Right atrium auricular region (tissue), 2 donors: ENCODE data around the gene PEX14. TPM values are rescaled to one million over a fixed set of nuclear protein-coding genes. Genes with fewer than 3 reads are reported as not detected.

Experiments
- DNase-seq: peaks from one replicate; pipeline ENCODE4 v3.0.0-alpha.2; 2019; ENCODE audit warnings: low spot score
- H3K27ac ChIP-seq, 2 donors: fragments of 200-600 bp; sonication (generic); 1 replicate in 1 of 2; 2 replicates in 1 of 2; pipeline ENCODE4 v1.5.1; 2016 to 2019
- H3K27me3 ChIP-seq, 2 donors: fragments of 200-600 bp; sonication (generic); one replicate each; pipeline versions ENCODE4 v1.5.1 to v1.6.0; 2017 to 2019
- H3K36me3 ChIP-seq: fragments of 200-600 bp; sonication (generic); one replicate; pipeline ENCODE4 v1.5.1; 2016
- H3K4me1 ChIP-seq, 2 donors: fragments of 200-600 bp; sonication (generic); one replicate each; pipeline versions ENCODE4 v1.5.1 to v1.6.0; 2017 to 2019
- H3K4me3 ChIP-seq, 2 donors: fragments of 200-600 bp; sonication (generic); 1 replicate in 1 of 2; 2 replicates in 1 of 2; pipeline ENCODE4 v1.5.1; 2017 to 2019; ENCODE audit warnings: mild to moderate bottlenecking in 1 of 2, moderate library complexity in 1 of 2
- H3K9me3 ChIP-seq, 2 donors: fragments of 200-600 bp; sonication (generic); one replicate each; pipeline ENCODE4 v1.5.1; 2019
- total RNA-seq, 2 donors: library from RNA; depleted of rRNA; stranded (reverse); fragments of >200 nt; gene quantifications; one replicate each; pipeline ENCODE4 v1.1.0, GENCODE V29; 2016
- TF ChIP-seq, protein P1 (sequence below), 2 donors: fragments of 200-600 bp; sonication (generic); IDR thresholded peaks; one replicate each; pipeline ENCODE4 v1.5.1; 2019; ENCODE audit warnings: antibody characterized with exemption in 2 of 2

The PEX14 gene
- total RNA-seq, 2 donors from 2014 or later = 13.7 to 14.5 TPM

DNA sequence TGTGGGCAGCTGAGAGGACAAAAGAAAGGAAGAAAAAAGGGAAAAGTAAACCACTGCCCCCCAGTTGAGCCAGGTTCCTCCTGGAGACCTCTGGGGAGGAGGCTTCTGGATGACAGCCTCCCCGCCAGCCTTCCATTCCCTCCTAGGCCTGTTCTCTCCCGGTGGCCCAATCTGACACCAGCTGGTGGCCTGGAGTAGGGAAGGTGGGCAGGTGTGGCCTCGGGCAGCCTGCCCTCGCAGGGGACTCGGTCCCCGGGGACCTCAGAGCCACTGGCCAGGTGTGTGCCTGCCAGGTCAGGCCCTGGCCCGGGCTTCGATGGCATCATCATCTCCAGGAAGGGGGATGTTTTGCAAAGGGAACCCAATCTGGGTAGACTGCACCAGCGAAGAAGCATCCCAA is 162.7 kb downstream of the PEX14 start:
- H3K4me1 ChIP-seq = peaks cover 0 to 49% of the 10 kb centered on the region in 2 donors
- TF ChIP-seq, protein P1, sequence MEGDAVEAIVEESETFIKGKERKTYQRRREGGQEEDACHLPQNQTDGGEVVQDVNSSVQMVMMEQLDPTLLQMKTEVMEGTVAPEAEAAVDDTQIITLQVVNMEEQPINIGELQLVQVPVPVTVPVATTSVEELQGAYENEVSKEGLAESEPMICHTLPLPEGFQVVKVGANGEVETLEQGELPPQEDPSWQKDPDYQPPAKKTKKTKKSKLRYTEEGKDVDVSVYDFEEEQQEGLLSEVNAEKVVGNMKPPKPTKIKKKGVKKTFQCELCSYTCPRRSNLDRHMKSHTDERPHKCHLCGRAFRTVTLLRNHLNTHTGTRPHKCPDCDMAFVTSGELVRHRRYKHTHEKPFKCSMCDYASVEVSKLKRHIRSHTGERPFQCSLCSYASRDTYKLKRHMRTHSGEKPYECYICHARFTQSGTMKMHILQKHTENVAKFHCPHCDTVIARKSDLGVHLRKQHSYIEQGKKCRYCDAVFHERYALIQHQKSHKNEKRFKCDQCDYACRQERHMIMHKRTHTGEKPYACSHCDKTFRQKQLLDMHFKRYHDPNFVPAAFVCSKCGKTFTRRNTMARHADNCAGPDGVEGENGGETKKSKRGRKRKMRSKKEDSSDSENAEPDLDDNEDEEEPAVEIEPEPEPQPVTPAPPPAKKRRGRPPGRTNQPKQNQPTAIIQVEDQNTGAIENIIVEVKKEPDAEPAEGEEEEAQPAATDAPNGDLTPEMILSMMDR (IDR thresholded peaks at IDR 0.05) = no peak

DNA sequence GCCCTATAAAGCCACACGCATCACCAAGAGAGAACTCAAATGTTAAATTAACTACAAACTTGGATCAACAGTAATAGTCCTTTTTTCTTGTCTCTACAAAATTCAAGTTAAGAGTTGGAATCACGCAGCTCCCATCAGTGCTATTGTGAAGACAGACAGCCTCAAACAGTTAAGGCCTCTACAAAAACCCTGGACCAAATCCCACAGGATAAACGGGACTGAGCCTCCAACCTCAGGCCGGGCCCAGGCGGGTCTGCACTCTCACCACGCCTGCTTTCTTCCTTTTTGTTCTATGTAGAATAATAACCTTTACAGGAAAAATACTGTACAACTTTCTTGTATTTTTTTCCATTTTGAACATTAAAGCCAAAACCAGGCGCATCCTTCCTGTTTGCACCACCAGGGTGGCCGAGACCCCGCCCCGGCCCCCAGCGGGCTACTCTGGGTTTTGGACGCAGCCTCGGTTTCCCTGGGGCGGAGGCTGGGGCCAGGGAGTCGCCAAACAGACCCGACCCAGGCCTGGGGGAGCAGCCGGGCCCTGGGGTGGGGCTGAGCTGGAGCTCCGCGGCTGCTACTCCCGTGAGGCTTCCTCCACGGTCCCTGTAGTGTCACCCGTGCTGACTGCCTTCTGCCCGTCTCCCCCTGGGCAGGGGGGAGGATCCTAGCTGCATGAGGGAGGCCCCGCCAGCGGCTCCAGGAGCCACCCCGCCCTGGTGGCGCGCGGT is 163.2 kb downstream of the PEX14 start:
- Histone ChIP-seq H3K36me3 (peaks cover 22% of the 10 kb centered on the region), H3K4me1 (peaks cover 0 to 49% of the 10 kb centered on the region in 2 donors)
- DNase-seq = no peak

More for the DNA sequence above, 162.7 kb downstream of the PEX14 start:
- Histone ChIP-seq H3K27ac (no peak overlapping the region), H3K27me3 (no peaks in the 10 kb centered on the region), H3K9me3 (no peaks in the 10 kb centered on the region), H3K36me3 (peaks cover 16% of the 10 kb centered on the region), H3K4me3 (no peak overlapping the region)
- DNase-seq = no peak

DNA sequence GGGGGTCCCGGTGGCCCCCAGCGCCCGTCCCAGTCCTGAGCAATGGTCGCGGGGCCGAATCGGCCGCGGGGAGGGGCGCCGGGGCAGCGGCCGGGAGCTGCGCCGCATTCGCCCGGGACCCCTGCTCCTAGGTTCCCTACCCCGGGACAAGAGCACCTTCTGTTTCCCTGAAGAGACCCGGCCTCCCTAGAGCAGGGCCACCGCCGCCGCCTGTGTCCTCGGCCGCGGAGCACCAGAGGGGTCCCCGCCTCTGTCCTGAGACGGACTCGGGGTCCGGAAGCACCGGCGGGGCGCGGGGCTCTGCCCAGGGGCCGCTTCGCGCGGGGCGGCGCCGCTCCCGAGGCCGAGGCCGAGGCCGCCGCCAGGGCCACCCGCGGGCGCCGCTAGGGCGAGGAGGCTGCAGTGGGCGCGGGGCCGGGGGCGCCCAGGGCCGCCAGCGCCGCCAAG is 163.8 kb downstream of the PEX14 start:
- no peaks in the 10 kb centered on the region for H3K27me3 ChIP-seq
- peak overlapping the region; percentile 3 to 29 for H3K27ac ChIP-seq
- H3K36me3 ChIP-seq = peaks cover 26% of the 10 kb centered on the region
- peaks cover 0 to 49% of the 10 kb centered on the region in 2 donors for H3K4me1 ChIP-seq
- H3K4me3 ChIP-seq = peak overlapping the region; percentile 0 to 48
- DNase-seq = no peak
- TF ChIP-seq, protein P1 (IDR thresholded peaks at IDR 0.05) = no peak
- H3K9me3 ChIP-seq = no peaks in the 10 kb centered on the region

More for the DNA sequence above, 163.2 kb downstream of the PEX14 start:
- Histone ChIP-seq H3K4me3 (peak overlapping the region; percentile 0 to 48), H3K27ac (peak overlapping the region; percentile 3 to 29), H3K27me3 (no peaks in the 10 kb centered on the region), H3K9me3 (no peaks in the 10 kb centered on the region)
- TF ChIP-seq, protein P1 (IDR thresholded peaks at IDR 0.05) = no peak

DNA sequence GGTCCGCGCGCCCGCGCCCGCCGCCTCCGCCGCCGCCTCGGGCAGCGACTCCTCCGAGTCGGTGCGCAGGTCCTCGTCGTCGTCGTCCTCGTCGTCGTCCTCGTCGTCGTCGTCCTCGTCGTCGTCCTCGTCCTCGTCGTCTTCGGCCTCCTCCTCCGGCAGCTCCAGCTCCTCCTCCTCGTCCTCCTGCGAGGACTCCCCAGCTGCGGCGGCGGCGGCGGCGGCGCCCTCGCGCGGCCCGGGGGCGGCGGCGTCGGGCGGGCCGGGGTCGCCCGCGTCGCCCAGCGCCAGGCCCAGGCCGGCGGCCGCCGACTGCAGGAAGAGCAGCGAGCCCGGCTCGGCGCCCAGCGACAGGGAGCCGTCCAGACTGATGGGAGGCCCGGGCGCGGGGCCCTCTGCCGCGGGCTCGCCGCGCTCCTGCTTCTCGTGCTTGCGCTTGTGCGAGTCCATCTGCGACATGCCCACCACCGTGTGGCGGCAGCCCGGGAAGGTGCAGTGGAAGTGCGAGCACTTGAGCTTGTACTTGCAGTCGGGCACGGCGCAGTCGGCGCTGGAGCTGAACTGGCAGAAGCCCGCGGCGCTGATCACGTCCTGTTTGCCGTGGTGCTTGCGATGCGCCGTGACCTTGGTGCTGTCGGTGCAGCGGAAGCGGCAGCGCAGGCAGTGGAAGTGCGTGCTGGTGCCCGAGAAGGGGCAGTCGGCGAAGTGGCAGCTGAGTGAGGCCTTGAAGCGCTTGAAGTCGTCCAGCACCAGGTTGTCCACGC is 164.4 kb downstream of the PEX14 start:
- TF ChIP-seq, protein P1 (IDR thresholded peaks at IDR 0.05) = no peak
- Histone ChIP-seq H3K27ac (no peak overlapping the region), H3K9me3 (no peaks in the 10 kb centered on the region), H3K4me1 (peaks cover 0 to 48% of the 10 kb centered on the region in 2 donors), H3K27me3 (no peaks in the 10 kb centered on the region), H3K4me3 (no peak overlapping the region), H3K36me3 (peaks cover 31% of the 10 kb centered on the region)
- no peak for DNase-seq

DNA sequence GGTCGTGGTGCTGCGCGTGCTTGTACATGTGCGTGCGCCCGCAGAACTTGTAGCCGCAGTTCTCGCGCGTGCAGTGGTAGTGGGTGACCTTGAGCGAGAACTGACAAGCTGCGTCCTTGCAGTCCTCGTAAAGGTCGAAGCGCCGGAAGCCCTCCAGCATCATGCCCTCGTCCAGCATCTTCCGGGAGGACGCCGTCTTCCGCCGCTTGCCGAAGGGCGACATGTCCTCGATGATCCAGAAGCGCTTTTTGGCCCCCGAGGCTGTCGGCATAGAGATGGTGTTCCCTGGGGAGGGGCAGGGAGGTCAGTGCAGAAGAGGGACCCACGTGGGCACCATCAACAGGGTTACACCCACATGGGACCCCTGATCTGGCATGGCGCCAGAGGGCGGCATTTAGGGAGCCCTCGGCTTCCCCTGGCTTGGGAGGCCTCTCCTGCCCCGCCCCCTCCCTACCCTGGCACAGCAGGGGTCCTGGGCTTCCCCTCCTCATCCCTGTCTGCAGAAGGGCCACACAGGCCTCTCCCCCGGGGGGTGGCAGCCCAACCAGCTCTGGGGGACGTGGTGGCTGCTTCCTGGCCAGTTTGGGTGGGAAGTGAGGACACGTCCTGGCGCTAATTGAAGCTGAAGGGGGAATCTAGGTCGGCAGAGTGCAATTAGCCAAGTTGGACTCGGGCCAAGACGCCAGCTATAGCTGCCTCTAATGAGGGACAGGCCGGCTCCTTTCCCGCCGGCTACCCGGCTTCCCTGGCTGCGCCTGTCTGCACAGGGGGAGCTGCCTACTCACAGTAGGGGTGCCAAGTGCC is 165.2 kb downstream of the PEX14 start:
- Histone ChIP-seq H3K36me3 (peaks cover 38% of the 10 kb centered on the region), H3K27me3 (no peaks in the 10 kb centered on the region), H3K27ac (peak overlapping the region; percentile 25 to 62), H3K4me1 (peaks cover 0 to 41% of the 10 kb centered on the region in 2 donors), H3K4me3 (no peak overlapping the region), H3K9me3 (no peaks in the 10 kb centered on the region)
- TF ChIP-seq, protein P1 (IDR thresholded peaks at IDR 0.05) = no peak
- DNase-seq = no peak
